Hepatocyte (in vitro differentiated cells): ENCODE measurements around the gene SPATS1. TPM values are rescaled to one million over a fixed set of nuclear protein-coding genes. Genes with fewer than 3 reads are reported as not detected.

ENCODE experiments used
- DNase-seq: peaks from one replicate; pipeline ENCODE4 v3.0.0-alpha.2; 2016; ENCODE audit warnings: low spot score
- H2AFZ ChIP-seq: fragments of 200-600 bp; sonication (generic); 2 replicates; pipeline ENCODE4 v1.6.0; 2016; ENCODE audit warnings: antibody characterized with exemption, mild to moderate bottlenecking
- H3K27ac ChIP-seq: fragments of 200-600 bp; sonication (generic); 2 replicates; pipeline ENCODE4 v1.5.1; 2016; ENCODE audit warnings: mild to moderate bottlenecking
- H3K27me3 ChIP-seq: fragments of 200-600 bp; sonication (generic); 2 replicates; pipeline ENCODE4 v1.6.1; 2016
- H3K36me3 ChIP-seq: fragments of 200-600 bp; sonication (generic); replicated peaks from 2 replicates; pipeline ENCODE4 v1.5.1; 2016; ENCODE audit warnings: low read depth; ENCODE audit not compliant: insufficient read depth
- H3K4me1 ChIP-seq: fragments of 200-600 bp; sonication (generic); 2 replicates; pipeline ENCODE4 v1.5.1; 2016; ENCODE audit warnings: mild to moderate bottlenecking, moderate library complexity; ENCODE audit not compliant: insufficient read depth
- H3K4me2 ChIP-seq: fragments of 200-600 bp; sonication (generic); 2 replicates; pipeline ENCODE4 v1.6.0; 2016
- H3K4me3 ChIP-seq: fragments of 200-600 bp; sonication (generic); 2 replicates; pipeline ENCODE4 v1.5.1; 2016; ENCODE audit warnings: mild to moderate bottlenecking
- H3K79me2 ChIP-seq: fragments of 200-600 bp; sonication (generic); 2 replicates; pipeline ENCODE4 v1.6.0; 2017; ENCODE audit warnings: mild to moderate bottlenecking
- H3K9me2 ChIP-seq: fragments of 200-600 bp; sonication (generic); replicated peaks from 2 replicates; pipeline ENCODE4 v1.6.0; 2017; ENCODE audit warnings: mild to moderate bottlenecking; ENCODE audit not compliant: insufficient read depth
- H3K9me3 ChIP-seq: fragments of 200-600 bp; sonication (generic); 2 replicates; pipeline ENCODE4 v1.5.1; 2016; ENCODE audit warnings: low read depth, mild to moderate bottlenecking
- H4K20me1 ChIP-seq: fragments of 200-600 bp; sonication (generic); 2 replicates; pipeline ENCODE4 v1.6.0; 2016; ENCODE audit warnings: mild to moderate bottlenecking; ENCODE audit not compliant: insufficient read depth, poor library complexity, severe bottlenecking
- CTCF ChIP-seq: fragments of 200-600 bp; sonication (generic); IDR thresholded peaks from 2 replicates; pipeline ENCODE4 v1.5.1; 2016; ENCODE audit warnings: antibody characterized with exemption, mild to moderate bottlenecking; ENCODE audit not compliant: poor library complexity
- EZH2 ChIP-seq: fragments of 200-600 bp; sonication (generic); IDR thresholded peaks from 2 replicates; pipeline ENCODE4 v1.6.1; 2016; ENCODE audit warnings: antibody characterized with exemption, mild to moderate bottlenecking, borderline replicate concordance
- EZH2phosphoT487 ChIP-seq: fragments of 200-600 bp; sonication (generic); IDR thresholded peaks from one replicate; pipeline ENCODE4 v1.6.1; 2018; ENCODE audit warnings: antibody characterized with exemption, mild to moderate bottlenecking, low read depth, moderate library complexity; ENCODE audit not compliant: unreplicated experiment, severe bottlenecking
- WGBS: methylation state at CpG from one replicate; pipeline ENCODE4 v1.1.6; 2016; ENCODE audit warnings: low lambda C conversion rate; ENCODE audit errors: missing lambda C conversion rate; 5-methylcytosine and 5-hydroxymethylcytosine counted together
- polyA plus RNA-seq: library from polyadenylated mRNA; unstranded; fragments of >200 nt; fragmentation: Nextera tagmentation; extraction: Ambion mirVana; gene quantifications from 2 replicates; pipeline ENCODE4 v1.2.1, GENCODE V29; 2016
- total RNA-seq: library from RNA; depleted of rRNA; stranded (reverse); fragments of >200 nt; gene quantifications from 2 replicates; pipeline ENCODE4 v1.2.3, GENCODE V29; 2014

SPATS1 gene
- total and polyA plus RNA-seq, 2 experiments from 2014 or later, result not detected

- no peaks in the 10 kb centered on the region for H4K20me1 ChIP-seq
- no peaks in the 10 kb centered on the region for H3K36me3 ChIP-seq
- no peak overlapping the region for H3K4me2 ChIP-seq
- H3K4me3 ChIP-seq, result no peak overlapping the region
- H3K9me3 ChIP-seq, result no peaks in the 10 kb centered on the region
- H3K9me2 ChIP-seq, result no peaks in the 10 kb centered on the region
- H3K27ac ChIP-seq, result no peak overlapping the region
- 40% methylated on average over 7 of the region's 7 CpGs for WGBS
- DNase-seq, result no peak
- TF ChIP-seq EZH2 (no peak), CTCF (no peak), EZH2phosphoT487 (no peak)
- H3K79me2 ChIP-seq, result no peaks in the 10 kb centered on the region
- H3K4me1 ChIP-seq, result no peaks in the 10 kb centered on the region
- peaks cover 24% of the 10 kb centered on the region for H3K27me3 ChIP-seq
- no peak overlapping the region for H2AFZ ChIP-seq
Observed at GRCh38 chr6:44332585-44332984, 9.9 kb upstream of the SPATS1 start.

GRCh38 chr6:44333273-44333919, 9.1 kb upstream of the SPATS1 start:
- no peaks in the 10 kb centered on the region for H3K79me2 ChIP-seq
- no peak overlapping the region for H2AFZ ChIP-seq
- H3K9me3 ChIP-seq, result no peaks in the 10 kb centered on the region
- H3K9me2 ChIP-seq, result no peaks in the 10 kb centered on the region
- H3K27ac ChIP-seq, result no peak overlapping the region
- no peak overlapping the region for H3K4me3 ChIP-seq
- peaks cover 21% of the 10 kb centered on the region for H3K27me3 ChIP-seq
- no peak for TF ChIP-seq CTCF
- no peak for TF ChIP-seq EZH2phosphoT487
- no peak for TF ChIP-seq EZH2
- H4K20me1 ChIP-seq, result no peaks in the 10 kb centered on the region
- H3K36me3 ChIP-seq, result no peaks in the 10 kb centered on the region
- H3K4me2 ChIP-seq, result no peak overlapping the region
- no peaks in the 10 kb centered on the region for H3K4me1 ChIP-seq
- DNase-seq, result no peak
- 81% methylated on average over 11 of the region's 11 CpGs for WGBS

- TF ChIP-seq EZH2phosphoT487 (no peak), EZH2 (no peak), CTCF (no peak)
- H3K27ac ChIP-seq, result no peak overlapping the region
- H3K9me2 ChIP-seq, result no peaks in the 10 kb centered on the region
- peaks cover 19% of the 10 kb centered on the region for H3K27me3 ChIP-seq
- H2AFZ ChIP-seq, result no peak overlapping the region
- H3K79me2 ChIP-seq, result no peaks in the 10 kb centered on the region
- H4K20me1 ChIP-seq, result no peaks in the 10 kb centered on the region
- H3K4me3 ChIP-seq, result no peak overlapping the region
- DNase-seq, result no peak
- H3K9me3 ChIP-seq, result no peaks in the 10 kb centered on the region
- H3K4me2 ChIP-seq, result no peak overlapping the region
- H3K36me3 ChIP-seq, result no peaks in the 10 kb centered on the region
- no peaks in the 10 kb centered on the region for H3K4me1 ChIP-seq
- 85% methylated on average over 5 of the region's 5 CpGs for WGBS
Observed at GRCh38 chr6:44333942-44334341, 8.5 kb upstream of the SPATS1 start.
